CD4-positive, alpha-beta T cell treated with Interleukin-10 for 1 hour (primary cell): Measurements from ENCODE around the gene CUX1.

Source experiments
- DNase-seq: peaks from one replicate; pipeline ENCODE4 v3.0.0-alpha.2; 2020

Gene CUX1

DNA sequence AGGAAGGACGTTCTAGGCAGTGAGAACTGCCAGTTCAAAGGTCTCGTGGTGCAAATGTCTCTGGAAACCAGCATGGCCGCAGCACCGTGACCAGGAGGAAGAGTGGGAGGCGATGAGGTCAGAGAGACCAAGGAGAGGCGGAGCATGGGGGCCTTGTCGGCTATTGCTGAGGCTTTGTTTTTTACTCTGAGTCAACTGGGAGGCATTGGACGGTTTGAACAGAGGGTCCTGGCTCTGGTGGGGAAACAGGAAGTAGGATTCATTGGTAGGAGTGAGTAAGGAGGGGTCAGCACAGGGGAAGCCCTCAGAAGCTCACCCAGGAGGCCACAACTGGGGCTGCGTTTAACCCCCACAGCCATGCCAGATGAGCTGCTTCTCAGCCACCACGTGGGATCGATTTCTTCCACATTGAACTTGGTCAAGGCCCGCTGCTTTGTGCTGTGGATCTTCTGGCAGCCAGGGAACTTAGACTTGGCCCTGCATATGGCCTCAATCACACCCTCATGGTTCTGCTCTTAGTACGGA lies 447.0 kb downstream of the CUX1 start:
- no peak for DNase-seq

DNA sequence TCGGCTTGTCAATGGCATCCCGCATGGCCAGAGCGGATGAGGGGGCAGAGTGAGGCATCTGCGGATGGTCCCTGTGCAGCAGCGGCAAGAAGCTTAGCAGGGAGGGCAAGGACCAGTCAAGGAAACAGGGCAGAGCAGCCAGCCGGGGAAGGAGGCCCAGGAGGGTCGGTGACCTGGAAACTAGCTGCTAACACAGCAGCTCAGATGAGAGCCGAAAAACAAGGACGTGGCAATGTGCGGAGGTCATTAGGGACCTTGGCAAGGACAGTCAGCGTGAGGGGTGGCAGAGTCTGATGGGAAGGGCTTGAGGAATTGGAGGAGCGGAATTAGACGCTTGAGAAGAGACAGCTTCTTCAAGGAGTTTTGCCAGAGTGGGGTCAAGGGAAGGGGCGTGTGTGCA lies 449.1 kb downstream of the CUX1 start:
- no peak for DNase-seq

- no peak for DNase-seq
Observed at GRCh38 chr7:102268635-102269034, 451.2 kb downstream of the CUX1 start.

- DNase-seq, result no peak
Observed at GRCh38 chr7:102270178-102270887, 452.9 kb downstream of the CUX1 start.

DNA sequence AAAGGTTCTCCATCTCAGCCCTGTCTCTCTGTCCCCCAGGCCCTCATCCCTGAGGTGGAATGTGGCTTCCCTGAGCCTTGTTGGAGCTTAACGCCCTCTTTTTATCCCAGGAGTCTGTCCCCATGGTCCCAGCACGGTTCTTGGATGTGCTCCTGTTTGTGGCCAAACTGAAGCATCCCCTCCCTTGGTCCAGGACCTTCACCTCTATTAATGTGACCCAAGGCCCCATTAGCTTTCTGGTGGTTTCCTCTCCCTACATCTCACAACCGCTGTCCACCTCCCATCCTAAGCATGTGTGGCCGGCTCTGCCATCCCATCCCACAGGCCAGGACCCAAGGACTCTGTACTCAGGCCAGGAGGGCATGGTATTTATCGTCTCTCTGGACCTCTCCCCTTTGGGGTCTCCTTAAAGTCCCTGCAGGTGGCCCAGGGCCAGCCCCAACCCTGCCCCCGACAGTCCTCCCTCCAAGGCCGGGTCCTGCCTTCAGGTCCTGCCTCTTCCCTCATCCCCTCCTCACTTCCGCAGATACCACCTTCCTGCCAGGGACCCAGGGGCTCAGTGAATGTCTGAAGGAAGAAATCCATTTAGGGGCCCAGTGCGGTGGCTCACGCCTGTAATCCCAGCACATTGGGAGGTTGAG lies 453.9 kb downstream of the CUX1 start:
- no peak for DNase-seq

DNA sequence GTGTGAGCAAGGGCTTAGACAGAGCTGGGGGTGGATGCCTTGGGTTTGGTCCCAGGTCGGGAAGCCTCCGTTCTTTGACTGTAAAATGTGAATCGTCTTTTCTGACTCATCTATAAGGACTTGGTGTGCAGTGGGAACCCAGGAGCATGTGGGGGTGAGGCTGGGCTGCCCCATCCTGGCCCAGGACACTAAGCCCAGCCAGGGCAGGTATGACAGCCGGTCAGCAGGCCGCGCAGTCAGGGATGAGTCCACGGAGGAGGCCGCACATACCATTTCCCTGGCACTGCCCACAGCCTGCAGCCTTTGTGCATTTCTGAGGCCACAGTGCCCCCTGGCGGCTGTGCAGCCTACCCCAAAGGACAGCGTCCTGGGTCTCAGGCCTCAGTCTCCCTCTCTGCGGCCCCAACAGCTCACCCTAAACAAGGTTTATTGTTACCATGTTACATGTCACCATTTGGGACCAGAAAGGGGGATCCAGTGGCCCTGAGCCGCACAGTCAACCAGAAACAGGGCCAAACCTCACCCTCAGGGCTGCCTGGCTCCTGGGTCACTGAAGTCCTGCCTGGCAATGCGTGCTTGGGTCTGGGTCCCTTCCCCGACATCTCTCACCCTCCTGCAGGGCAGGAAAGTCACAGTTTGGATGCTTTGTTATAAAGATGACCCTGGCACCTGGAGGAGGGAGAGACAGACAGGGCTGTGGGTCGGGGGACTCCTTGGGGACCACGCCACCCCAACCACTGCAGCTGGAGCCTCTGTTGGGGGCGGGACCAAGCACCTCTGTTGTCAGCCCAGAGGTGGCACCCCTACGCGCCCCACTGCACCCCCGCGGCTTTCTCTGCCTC lies 454.9 kb downstream of the CUX1 start:
- peak; percentile 70 for DNase-seq

DNA sequence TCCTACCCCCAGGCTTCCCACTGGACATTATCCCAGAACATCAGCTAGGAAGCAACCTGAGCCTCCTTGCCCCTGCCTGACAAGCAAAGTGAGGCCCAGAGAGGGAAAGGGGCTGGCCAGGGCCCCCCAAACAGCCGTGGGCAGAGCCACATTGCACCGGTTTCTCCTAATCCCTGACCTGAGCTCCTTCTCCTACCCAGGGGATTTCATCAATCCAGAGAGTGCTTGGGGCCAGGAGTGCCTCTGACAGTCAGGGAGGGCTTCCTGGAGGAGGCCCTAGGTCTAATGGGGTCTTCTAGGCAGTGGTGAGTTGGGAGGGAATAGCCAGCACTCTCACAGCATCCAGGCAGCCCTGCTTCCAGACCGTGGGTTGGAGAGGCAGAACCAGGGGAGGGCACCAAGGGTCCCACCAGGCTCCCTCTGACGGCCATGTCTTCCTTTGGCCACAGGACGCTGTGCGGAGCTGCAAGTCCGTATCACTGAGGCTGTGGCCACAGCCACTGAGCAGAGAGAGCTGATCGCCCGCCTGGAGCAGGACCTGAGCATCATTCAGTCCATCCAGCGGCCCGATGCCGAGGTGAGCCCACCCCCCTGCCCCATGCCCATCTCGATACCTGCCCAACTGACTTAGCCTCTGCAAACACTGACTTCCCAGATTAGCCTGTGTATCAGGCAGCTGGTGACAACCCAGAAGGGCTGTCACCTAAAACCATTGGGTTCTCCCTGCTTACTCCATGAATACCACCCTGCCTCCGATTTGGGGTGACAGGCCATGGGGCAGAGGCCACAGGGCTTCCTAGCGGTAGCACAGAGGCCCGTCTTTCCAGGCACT lies 455.7 kb downstream of the CUX1 start:
- DNase-seq, result no peak

DNA sequence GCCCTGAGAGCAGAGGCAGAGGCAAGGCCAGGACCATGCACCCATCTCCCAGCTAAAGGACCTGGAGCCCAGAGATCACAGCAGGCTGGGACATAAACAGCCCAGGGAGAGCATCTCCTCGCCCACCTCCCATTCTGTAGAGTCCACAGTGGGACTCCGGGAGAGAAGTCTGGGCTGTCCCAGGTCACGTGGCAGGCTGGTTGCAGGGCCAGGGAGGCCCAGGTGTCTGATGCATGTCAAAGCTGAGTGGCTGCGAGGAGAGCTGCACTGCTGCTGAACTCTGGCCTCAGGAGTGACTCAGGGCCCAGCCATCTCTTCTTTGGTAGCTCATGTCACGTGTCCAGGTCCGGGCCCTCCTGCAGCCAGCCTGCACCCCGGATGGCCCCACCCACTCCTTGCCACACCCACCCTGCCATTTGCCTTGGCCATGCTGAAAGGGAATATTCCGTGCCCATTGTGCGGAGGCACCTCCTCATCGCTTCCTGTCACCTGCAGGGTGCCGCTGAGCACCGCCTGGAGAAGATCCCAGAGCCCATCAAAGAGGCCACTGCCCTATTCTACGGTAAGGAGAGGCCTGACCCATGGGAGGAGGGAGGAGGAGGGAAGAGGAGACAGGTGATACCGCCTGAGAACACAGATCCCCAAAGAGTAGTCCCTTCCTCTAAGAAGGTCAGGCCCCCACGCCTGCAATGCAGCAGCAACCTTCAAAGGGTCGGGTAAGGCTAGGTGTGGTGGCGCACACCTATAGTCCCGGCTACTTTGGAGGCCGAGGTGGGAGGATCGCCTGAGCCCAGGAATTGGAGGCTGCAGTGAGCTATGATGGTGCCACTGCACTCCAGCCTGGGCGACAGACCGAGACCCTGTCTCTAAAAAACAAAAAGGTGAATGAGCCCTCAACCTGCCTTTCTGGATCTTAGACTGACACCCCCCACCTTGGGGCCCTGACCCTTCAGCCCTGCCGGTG lies 456.6 kb downstream of the CUX1 start:
- DNase-seq, result no peak

- DNase-seq, result no peak
Observed at GRCh38 chr7:102275123-102275703, 457.8 kb downstream of the CUX1 start.

DNA sequence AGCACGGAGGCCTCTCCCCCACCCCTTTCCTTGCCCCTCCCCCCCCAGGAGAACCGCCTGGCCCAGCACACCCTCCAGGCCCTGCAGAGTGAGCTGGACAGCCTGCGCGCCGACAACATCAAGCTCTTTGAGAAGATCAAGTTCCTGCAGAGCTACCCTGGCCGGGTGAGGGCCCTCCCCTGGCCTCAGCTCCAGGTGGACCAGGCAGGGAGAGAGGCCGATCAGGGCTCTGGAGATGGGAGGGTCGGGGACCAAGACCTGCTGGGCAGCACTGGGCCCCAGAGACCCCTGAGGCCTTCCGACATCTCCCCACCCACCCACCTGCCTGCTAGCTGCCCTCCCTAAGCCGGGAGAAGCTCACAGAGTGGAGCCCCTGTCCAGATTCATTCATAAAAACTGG lies 460.5 kb downstream of the CUX1 start:
- no peak for DNase-seq

GRCh38 chr7:102279537-102280400 lies 462.3 kb downstream of the CUX1 start:
- peak; percentile 66 for DNase-seq

DNA sequence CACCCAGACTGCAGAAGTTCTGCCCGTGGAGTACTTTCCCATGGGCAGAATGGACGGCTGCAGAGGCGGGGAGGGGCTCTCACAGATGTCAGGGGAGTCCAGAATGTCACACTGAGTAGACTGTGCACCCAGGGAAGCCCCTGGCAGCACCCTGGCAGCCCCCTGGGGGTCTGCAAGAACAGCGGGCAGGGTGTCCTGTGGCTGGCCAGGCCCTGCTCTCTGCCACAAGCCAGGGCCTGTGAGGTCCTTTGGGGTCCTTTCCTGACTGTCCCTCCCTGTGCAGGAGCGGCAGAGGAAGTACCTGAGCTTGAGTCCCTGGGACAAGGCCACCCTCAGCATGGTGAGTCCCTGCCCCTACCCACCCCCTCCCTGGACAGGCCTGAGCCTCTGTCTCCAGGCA lies 463.1 kb downstream of the CUX1 start:
- no peak for DNase-seq

- DNase-seq, result no peak
Observed at GRCh38 chr7:102281785-102282184, 464.4 kb downstream of the CUX1 start.

DNA sequence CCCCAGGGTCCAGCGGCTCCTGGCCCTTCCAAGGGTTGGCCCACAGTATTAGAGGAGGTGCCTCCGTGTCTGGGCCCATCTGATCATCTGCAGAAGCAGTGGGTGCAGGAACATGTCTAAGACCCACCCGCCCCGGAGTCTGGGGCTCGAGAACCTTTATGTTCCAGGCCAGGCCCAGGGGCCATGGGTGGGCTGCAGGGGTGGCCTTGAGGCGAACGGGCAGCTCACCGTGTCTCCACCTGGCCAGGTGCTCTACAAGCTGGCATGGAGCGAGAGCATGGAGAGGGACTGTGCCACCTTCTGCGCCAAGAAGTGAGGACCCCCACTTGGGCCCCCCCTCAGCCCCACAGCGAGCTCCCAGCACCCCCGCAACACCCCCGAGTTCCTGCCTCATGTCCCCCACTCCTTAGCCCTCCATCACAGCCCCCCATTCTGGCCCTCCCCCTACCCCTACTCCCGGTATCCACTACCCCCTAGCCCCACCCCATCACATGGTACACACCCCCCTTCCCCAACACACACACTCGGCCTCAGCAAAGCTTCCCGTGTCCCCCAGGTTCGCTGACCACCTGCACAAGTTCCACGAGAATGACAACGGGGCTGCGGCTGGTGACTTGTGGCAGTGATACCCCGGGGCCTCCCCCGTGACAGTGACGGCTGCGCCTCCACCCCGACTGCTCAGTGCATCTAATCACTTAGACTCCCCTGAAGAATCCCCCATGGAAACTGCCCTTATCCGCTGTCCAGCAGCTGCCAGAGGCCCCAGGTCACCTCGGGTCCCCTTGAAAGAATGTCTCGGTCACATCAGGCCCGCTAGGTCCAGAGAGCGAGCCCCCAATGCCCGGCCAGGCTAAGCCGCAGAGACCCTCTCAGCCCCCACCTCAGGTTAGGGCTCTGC lies 465.3 kb downstream of the CUX1 start:
- DNase-seq, result no peak

DNA sequence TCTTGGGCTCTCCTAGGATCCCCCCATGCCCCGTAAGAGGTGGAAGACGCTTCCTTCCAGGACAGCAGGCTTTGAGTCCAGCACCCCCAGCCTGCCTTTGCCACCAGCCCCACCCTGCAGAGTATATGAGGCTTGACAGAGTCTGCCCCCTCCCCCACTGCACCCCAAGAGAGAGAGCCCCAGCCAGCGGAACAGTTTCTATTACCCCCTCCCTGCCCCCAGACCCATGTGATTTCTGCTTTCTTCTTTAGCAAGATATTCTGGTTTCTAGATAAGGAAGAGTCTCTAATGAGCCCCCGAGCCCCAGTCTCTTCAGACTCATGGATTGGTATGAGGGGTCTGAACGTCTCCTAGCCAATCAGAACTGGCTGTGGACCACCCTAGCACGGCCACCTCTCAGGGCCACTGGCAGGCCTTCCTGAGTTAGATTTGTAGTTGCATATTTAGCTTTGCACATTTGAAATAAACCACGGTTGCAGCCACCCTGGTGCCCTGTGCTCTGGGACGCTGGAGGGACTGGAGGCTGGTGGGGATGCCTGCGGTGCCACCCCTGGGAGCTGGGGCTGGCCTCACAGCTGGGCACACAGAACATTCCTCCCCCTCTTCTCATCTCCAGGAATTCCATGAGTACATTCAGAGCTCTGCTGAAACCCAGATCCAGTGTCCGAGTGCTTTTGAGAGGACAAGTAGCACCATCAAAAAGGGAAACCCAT lies 466.2 kb downstream of the CUX1 start:
- no peak for DNase-seq

DNA sequence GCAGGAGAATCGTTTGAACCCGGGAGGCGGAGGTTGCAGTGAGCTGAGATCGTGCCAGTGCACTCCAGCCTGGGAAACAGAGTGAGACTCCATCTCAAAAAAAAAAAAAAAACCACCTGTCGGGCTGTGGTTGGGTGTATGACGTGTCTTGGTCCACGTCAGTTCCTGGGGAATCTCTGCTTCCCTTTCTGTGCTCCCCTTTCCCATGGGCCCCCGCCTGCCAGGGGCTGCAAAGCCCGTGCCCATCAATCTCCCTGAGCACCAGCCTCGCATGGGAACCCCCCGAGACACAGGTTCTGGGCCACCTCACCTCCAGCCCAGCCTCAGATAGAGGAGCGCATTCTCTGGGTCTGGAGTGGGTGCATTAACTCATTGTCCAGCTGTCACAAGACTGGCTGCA lies 467.0 kb downstream of the CUX1 start:
- DNase-seq, result peak; percentile 52

GRCh38 chr7:102284891-102285539 lies 467.6 kb downstream of the CUX1 start:
- peak; percentile 20 for DNase-seq
